HG02763 (cell line): ENCODE measurements around the gene FBXO28.
A peak's percentile ranks its signal among the peaks of the same experiment; 100 is the strongest.
"Not testable (repeated sequence)": the region's sequence is repeated elsewhere in the genome, so short reads cannot be mapped to it uniquely, and the experiment has no call there.

Source experiments
- ATAC-seq: cut with Tn5 transposase; IDR thresholded peaks from one replicate; pipeline ENCODE4 v1.9.1; 2021; ENCODE audit warnings: mild to moderate bottlenecking, moderate library complexity; ENCODE audit not compliant: unreplicated experiment

FBXO28 gene, protein sequence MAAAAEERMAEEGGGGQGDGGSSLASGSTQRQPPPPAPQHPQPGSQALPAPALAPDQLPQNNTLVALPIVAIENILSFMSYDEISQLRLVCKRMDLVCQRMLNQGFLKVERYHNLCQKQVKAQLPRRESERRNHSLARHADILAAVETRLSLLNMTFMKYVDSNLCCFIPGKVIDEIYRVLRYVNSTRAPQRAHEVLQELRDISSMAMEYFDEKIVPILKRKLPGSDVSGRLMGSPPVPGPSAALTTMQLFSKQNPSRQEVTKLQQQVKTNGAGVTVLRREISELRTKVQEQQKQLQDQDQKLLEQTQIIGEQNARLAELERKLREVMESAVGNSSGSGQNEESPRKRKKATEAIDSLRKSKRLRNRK

GRCh38 chr1:224113918-224114786 is at the start of gene FBXO28:
FBXO28 (plus strand) TSS chr1:224114111; CDS start chr1:224114130, 19 bp downstream.
- peak; percentile 98 for ATAC-seq

GRCh38 chr1:224064150-224064549 is 49.8 kb upstream of the FBXO28 start:
- no peak for ATAC-seq

- no peak for ATAC-seq
These were observed 48.5 kb upstream of the FBXO28 start for GRCh38 chr1:224065455-224065854.

DNA sequence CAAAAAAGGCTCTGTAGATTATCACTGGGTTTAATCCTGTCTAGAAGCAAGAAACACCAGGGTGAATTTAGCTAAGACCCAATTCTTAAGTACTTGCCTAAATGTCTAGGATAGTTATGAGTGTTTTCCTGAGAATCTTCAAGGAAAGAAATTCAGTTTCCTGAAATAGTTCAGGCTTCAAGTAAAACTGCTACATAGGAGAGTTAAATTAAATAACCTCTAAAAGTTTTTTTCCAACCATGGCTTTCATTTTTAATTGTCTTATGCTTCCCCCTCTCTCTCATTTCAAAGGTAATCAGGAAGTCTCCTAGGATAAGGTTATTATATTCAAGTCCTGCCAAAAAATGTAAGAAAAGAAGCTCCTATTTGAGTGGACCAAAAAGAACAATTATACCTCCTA is 46.7 kb upstream of the FBXO28 start:
- ATAC-seq: no peak

- no peak for ATAC-seq
These were observed 46.1 kb upstream of the FBXO28 start for GRCh38 chr1:224067621-224068457.

GRCh38 chr1:224068458-224069072 is 45.3 kb upstream of the FBXO28 start:
- no peak for ATAC-seq

GRCh38 chr1:224069138-224069537 is 44.8 kb upstream of the FBXO28 start:
- ATAC-seq: no peak

- ATAC-seq: no peak
These were observed 43.4 kb upstream of the FBXO28 start for GRCh38 chr1:224070521-224070920.

DNA sequence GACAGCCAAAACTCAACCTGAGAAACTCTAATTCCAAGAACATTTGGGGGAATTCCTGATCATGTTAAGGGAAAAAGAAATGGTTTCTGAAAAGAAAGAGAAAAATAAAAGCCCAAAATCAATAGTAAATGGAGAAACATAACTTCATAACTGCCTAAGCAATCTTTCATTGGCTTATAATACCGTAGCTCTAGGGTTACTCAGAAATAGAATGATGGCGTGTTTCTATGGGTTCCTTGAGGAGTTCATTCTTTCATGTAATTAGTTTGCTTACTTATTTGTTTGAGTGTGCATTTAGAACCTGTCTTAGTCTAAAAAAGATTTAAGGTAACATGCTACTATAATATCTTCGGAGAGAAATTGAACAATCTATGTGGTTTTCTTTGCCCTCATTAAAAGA is 37.5 kb upstream of the FBXO28 start:
- ATAC-seq: no peak

DNA sequence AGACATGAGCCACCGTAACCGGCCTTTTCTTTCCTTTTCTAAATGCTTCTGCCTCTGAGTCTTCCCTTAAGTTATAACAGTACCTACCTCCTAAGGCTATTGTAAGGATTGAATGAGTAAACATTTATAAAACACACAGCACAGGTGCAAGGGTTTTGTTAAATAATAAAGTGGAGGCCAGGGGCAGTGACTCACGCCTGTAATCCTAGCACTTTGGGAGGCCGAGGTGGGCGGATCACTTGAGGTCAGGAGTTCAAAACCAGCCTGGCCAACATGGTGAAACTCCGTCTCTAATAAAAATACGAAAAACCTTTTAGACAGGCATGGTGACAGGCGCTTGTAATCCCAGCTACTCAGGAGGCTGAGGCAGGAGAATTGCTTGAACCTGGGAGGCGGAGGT is 34.3 kb upstream of the FBXO28 start:
- not testable (repeated sequence) for ATAC-seq

GRCh38 chr1:224080115-224080774 is 33.7 kb upstream of the FBXO28 start:
- no peak for ATAC-seq

- ATAC-seq: no peak
These were observed 32.3 kb upstream of the FBXO28 start for GRCh38 chr1:224081604-224082003.

- no peak for ATAC-seq
These were observed 31.8 kb upstream of the FBXO28 start for GRCh38 chr1:224082146-224082545.

- no peak for ATAC-seq
These were observed 29.0 kb upstream of the FBXO28 start for GRCh38 chr1:224084867-224085266.

GRCh38 chr1:224085421-224086108 is 28.3 kb upstream of the FBXO28 start:
- ATAC-seq: no peak

GRCh38 chr1:224087286-224087794 is 26.6 kb upstream of the FBXO28 start:
- ATAC-seq: no peak

DNA sequence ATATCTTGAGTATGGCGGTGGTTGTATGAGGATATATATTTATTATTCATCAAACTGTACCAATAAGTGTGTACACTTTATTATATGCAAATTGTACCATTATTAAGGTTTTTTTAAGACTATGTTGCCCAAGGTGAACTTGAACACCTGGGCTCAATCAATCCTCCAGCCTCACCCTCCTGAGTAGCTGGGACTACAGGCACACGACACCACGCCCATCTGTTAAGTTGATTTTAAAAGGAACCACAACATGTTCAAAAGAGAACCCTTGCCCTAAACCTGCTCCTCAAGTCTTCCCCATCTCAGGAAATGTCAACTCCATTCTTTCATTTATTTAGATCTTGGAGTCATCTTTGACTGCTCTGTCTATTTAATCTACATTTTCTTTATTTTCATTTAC is 24.3 kb upstream of the FBXO28 start:
- no peak for ATAC-seq

DNA sequence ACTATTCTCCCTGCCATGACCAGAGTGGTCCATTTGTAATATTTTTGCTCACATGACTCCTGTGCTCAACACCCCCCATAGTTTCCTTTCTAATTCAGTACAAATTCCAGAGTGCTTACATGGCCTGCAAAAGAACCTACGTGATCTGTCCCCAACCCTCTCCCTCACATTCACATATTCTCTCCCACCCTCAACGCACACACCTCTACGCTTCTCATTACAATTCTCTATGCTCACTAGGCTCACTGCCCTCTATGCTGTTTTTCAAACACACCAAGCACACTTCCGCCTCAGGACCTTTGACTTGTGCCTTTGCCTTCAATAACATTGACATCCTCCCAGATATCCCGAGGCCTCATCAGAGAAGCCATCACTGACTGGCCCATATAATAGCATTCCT is 23.8 kb upstream of the FBXO28 start:
- no peak for ATAC-seq

- ATAC-seq: no peak
These were observed 21.8 kb upstream of the FBXO28 start for GRCh38 chr1:224092111-224092510.
